ENCODE results near the gene DFFB. TPM values are rescaled to one million over a fixed set of nuclear protein-coding genes. Genes with fewer than 3 reads are reported as not detected.

DFFB gene
- total RNA-seq, 1 donor from 2014 or later: 6.2 TPM

DNA sequence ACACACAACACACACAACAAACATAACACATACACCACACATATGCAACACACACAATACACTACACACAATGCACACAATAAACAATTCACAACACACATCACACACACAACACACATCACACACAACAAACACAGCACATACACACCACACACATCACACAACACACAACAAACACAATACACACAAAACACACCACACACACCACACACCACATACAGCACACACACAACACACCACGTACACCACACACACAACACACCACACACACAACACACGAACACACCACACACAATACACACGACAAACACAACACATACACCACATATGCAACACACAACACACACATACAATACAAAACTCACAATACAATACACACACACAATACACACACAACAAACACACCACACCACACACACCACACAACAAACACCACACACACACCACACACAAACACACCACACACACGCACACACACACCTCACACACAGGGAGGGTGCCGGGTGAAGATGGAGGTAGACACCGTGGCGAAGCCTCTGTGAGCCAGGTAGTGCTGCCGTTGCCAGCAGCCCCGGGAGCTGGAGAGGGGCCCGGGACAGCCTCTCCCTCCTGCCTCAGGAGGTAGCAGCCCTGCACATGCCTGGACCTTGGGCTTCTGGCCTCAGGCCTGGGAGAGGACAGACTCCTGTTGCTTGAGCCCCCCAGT, 73.2 kb downstream of the DFFB start:
- TF ChIP-seq, protein P1, sequence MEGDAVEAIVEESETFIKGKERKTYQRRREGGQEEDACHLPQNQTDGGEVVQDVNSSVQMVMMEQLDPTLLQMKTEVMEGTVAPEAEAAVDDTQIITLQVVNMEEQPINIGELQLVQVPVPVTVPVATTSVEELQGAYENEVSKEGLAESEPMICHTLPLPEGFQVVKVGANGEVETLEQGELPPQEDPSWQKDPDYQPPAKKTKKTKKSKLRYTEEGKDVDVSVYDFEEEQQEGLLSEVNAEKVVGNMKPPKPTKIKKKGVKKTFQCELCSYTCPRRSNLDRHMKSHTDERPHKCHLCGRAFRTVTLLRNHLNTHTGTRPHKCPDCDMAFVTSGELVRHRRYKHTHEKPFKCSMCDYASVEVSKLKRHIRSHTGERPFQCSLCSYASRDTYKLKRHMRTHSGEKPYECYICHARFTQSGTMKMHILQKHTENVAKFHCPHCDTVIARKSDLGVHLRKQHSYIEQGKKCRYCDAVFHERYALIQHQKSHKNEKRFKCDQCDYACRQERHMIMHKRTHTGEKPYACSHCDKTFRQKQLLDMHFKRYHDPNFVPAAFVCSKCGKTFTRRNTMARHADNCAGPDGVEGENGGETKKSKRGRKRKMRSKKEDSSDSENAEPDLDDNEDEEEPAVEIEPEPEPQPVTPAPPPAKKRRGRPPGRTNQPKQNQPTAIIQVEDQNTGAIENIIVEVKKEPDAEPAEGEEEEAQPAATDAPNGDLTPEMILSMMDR (conservative IDR thresholded peaks at IDR 0.05; ENCODE audit: low read depth, low read length): no peak
- H3K4me3 ChIP-seq (ENCODE audit: low read depth, low read length): no peak overlapping the region
- DNase-seq (ENCODE audit: low read depth): no peak

DNA sequence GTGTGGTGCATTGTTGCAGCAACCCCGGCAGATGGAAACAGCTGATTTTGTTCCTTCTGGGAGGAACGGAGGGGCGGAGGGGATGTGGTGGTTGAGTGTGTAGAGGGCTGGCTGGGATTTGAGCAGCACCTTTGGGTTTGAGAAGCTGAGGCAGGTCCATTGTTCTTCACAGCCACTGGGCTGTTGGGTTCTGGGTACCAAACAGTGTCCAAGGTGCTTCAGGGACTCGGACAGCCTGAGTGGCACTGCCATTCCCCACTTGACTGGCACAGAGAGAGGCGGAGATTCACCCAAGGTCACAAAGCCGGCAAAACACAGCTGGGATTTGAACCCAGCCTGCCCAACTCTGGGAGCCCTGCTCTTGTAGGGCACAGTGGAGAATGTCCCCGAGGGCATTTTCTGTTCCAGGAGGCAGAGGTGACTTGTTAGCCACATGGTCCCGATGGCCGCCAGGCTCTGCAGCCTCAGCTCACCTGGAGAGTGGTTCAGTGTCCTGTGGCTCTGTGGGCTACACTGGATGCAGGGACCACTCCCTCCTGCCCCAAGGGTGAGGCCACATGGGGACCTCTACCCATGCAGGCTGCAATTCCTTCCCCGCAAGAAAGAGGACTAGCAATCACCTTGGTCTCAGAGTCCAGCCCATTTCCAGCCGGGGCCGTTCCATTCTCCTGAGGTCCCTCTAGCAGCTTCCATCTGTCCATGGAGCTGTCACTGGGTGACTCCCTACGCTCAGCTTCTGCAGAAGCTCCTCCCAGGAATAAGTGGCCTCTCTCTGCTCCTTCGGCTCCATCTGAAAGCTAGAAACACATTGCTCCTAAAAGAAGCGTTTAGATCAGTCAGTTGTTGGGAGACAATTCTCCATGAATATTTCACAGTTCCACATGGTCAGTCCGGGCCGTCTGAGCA, 74.0 kb downstream of the DFFB start:
- no peak overlapping the region for H3K4me3 ChIP-seq (ENCODE audit: low read depth, low read length)
- no peak for DNase-seq (ENCODE audit: low read depth)
- TF ChIP-seq, protein P1 (conservative IDR thresholded peaks at IDR 0.05; ENCODE audit: low read depth, low read length): no peak

DNA sequence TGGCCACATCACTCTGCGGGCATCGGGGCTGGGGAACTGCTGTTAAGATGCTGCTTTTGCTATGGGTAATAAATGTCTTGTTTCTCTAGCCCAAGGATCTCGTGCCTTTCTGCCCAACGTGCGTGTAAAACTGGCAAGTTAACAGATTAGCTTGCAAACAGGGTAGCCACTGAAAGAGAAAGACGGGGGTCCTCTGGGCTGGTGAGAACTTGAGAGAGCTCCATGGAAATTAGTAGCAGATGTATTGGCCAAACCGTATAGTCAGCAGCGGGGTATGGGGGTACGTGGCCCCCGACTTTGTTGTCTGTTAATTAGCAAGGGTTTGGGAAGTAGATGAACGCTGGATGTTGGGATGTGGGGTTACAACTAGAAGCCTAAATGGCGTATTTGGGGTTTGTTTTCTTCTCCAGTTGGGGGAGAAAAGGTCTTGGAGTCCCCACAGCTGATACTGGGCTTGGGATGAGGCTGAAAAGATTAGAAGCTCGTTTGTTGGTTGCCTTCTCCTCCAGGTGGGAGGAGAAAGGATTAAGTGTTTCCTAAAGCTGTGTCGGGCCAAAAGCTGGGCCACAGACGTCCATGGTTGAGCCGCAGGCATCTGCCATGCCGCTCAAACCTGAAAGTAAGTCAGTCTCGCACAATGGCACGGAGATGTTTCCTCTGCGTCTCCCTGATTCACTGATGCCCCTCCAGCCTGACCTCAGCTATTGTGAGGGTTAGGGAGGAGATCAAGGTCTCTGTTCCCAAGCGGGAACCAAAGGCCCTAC, 75.1 kb downstream of the DFFB start:
- no peak for DNase-seq (ENCODE audit: low read depth)

More for the DNA sequence above, 75.1 kb downstream of the DFFB start:
- TF ChIP-seq, protein P1 (conservative IDR thresholded peaks at IDR 0.05; ENCODE audit: low read depth, low read length): no peak
- H3K4me3 ChIP-seq (ENCODE audit: low read depth, low read length): no peak overlapping the region

Other genes with a start within 250 kb of the DFFB start
- 5.1 and 33.3 TPM in 2 replicates for gene MEGF6, start 246.0 kb upstream of the DFFB start, total RNA-seq
- gene TPRG1L, start 232.5 kb upstream of the DFFB start, total RNA-seq: 8.1 and 12.4 TPM in 2 replicates
- 17.0 and 26.3 TPM in 2 replicates for gene WRAP73, start 207.4 kb upstream of the DFFB start, total RNA-seq
- gene TP73, start 205.0 kb upstream of the DFFB start, total RNA-seq: not detected in 2 replicates
- not detected in 2 replicates for gene CCDC27, start 105.0 kb upstream of the DFFB start, total RNA-seq
- 3.6 TPM in 1 of 2 replicates, not detected in the other for gene SMIM1, start 84.7 kb upstream of the DFFB start, total RNA-seq
- 36.4 and 38.9 TPM in 2 replicates for gene LRRC47, start 61.0 kb upstream of the DFFB start, total RNA-seq
- gene CEP104, start 265 bp upstream of the DFFB start, total RNA-seq: 18.3 and 18.4 TPM in 2 replicates
- 21.9 and 38.2 TPM in 2 replicates for gene C1orf174, start 42.8 kb downstream of the DFFB start, total RNA-seq